Stimulated activated naive CD4-positive, alpha-beta T cell treated with Interleukin-2 at 50 U/mL for 16 hours (primary cell): Measurements from ENCODE around the gene EXOSC5.

Experiments used
- DNase-seq: peaks from one replicate; lab custom pipeline; 2025; lab: John Stamatoyannopoulos, UW

EXOSC5 gene

GRCh38 chr19:41341669-41342490, 55.3 kb downstream of the EXOSC5 start:
- no peak for DNase-seq

GRCh38 chr19:41339936-41340335, 57.2 kb downstream of the EXOSC5 start:
- no peak for DNase-seq
